GM19397 (cell line): Measurements from ENCODE around the gene DENND6B.
A peak's percentile ranks its signal among the peaks of the same experiment; 100 is the strongest.
"Not testable (repeated sequence)": the region's sequence is repeated elsewhere in the genome, so short reads cannot be mapped to it uniquely, and the experiment has no call there.

Experiments
- ATAC-seq: cut with Tn5 transposase; IDR thresholded peaks from one replicate; pipeline ENCODE4 v1.9.1; 2021; ENCODE audit warnings: mild to moderate bottlenecking, moderate library complexity; ENCODE audit not compliant: unreplicated experiment

DENND6B gene

DNA sequence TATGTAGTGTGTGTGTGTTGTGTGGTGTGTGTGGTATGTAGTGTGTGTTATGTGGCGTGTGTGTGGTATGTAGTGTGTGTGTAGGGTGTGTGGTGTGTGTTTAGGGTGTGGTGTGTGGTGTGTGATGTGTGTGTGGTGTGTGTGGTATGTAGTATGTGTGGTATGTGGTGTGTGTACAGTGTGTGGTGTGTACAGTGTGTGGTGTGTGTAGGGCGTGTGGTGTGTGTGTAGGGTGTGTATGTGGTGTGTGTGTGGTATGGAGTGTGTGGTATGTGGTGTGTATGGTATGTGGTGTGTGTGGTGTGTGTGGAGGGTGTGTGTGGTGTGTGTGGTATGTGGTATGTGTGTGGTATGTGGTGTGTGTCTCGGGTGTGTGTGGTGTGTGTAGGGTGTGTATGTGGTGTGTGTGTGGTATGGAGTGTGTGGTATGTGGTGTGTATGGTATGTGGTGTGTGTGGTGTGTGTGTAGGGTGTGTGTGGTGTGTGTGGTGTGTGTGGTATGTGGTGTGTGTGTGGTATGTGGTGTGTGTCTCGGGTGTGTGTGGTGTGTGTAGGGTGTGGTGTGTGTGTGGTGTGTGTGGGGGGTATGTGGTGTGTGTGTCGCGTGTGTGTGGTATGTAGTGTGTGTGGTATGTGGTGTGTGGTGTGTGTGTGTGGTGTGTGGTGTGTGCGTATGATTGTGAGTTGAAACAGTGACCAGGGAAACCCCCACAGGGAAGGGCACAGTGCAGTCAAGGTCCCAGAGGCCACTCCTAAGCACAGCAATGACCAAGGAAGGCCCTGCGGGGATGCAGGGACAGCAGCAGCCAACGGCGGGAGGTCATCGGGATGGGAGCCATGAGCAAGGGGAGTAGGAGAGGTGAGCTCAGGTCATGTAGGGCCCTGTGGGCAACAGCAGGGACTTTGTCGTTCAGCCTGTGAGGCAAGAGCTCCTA, 13.4 kb upstream of the DENND6B start:
- ATAC-seq, result no peak

DNA sequence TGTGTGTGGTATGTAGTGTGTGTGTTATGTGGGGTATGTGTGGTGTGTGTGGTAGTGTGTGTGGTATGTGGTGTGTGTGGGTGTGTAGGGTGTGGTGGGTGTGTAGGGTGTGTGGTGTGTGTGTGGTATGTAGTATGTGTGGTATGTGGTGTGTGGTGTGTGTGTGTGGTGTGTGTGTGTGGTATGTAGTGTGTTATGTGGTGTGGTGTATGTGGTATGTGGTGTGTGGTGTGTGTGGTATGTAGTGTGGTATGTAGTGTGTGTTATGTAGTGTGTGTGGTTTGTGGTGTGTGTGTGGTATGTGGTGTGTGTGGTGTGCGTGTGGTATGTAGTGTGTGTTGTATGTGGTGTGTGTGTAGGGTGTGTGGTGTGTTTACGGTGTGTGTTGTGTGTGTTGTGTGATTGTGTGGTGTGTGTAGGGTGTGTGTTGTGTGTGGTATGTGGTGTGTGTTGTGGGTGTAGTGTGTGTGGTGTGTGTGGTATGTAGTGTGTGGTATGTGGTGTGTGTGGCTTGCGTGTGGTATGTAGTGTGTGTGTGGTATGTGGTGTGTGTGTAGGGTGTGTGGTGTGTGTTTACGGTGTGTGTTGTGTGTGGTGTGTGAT, 12.1 kb upstream of the DENND6B start:
- ATAC-seq, result no peak

DNA sequence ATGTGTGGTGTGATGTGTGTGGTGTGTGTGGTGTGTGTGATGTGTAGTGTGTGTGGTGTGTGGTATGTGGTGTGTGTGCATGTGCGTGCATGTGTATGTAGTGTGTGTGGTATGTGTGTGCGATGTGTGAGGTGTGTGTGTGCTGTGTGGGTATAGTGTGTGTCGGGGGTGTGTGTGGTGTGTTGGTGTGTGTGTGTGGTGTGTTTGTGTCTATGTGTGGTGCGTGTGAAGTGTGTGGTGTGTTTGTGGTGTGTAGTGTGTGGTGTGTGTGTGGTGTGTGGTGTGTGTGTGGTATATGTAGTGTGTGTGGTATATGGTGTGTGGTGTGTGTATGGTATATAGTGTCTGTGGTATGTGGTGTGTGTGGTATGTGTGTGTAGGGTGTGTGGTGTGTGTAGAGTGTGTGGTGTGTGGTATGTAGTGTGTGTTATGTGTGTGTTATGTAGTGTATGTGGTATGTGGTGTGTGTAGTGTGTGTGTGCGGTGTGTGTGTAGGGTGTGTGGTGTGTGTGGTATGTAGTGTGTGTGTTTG, 11.3 kb upstream of the DENND6B start:
- ATAC-seq, result no peak

DNA sequence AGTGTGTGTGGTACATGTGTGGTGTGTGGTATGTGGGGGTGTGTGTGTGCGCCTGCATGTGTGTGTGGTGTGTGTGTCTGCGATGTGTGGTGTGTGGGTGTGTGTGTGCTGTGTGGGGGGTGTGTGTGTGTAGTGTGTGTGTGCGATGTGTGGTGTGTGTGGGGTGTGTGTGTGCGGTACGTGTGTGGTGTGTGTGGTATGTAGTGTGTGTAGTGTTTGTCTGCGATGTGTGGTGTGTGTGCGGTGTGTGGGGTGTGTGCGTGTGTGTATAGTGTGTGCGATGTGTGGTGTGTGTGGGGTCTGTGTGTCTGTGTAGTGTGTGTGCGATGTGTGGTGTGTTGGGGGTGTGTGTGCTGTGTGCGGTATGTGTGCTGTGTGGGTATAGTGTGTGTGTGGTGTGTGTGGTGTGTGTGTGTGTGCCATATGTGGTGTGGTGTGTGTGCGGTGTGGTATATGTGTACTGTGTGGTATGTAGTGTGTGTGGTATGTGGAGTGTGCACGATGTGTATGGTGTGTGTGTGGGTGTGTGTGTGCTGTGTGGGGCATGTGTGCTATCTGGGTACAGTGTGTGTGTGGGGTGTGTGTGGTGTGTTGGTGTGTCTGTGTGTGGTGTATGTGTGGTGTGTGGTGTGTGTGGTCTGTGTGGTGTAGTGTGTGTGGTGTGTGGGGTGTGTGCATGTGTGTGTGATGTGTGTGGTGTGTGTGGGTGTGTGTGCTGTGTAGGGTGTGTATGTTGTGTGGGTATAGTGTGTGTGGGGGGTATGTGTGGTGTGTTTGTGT, 10.6 kb upstream of the DENND6B start:
- ATAC-seq, result no peak

DNA sequence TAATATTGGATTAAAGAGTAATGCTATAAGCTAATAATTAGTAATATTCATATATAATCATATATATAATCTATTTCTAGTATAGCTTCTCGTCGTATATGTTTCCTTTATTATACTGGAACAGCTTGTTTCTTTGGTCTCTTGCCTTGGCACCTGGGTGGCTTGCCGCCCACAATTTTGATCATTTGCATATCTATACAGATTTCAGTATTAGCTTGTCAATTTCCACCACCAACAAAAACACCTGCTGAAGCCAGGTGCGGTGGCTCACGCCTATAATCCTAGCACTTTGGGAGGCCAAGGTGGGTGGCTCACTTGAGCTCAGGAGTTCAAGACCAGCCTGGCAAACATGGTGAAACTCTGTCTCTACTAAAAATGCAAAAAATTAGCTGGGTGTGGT, 7.6 kb upstream of the DENND6B start:
- ATAC-seq, result not testable (repeated sequence)

DNA sequence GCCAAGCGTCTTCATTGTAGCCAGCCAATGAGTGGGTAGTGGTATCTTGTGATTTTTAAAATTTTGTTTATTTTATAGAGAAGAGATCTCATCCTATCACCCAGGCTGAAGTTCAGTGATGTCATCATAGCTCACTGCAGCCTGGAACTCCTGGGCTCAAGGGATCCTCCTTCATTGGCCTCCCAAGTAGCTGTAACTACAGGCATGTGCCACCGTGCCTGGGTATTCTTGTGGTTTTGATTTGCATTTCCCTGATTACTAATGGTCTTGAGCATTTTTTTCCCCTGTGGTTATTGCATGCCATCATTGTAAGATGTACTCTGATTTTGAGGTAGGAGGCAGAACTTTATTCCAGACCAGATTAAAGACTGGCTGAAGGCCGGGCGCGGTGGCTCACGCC, 2.4 kb upstream of the DENND6B start:
- no peak for ATAC-seq

DNA sequence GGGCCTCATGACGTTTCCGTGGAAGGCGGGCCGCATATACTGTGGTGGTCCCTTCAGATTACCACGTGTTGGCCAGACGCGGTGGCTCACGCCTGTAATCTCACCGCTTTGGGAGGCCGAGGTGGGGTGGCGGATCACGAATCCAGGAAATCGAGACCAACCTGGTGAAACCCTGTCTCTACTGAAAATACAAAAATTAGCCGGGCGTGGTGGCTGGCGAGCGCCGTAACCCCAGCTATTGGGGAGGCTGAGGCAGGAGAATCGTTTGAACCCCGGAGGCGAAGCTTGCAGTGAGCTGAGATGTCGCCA, 853 bp upstream of the DENND6B start:
- ATAC-seq, result no peak

DNA sequence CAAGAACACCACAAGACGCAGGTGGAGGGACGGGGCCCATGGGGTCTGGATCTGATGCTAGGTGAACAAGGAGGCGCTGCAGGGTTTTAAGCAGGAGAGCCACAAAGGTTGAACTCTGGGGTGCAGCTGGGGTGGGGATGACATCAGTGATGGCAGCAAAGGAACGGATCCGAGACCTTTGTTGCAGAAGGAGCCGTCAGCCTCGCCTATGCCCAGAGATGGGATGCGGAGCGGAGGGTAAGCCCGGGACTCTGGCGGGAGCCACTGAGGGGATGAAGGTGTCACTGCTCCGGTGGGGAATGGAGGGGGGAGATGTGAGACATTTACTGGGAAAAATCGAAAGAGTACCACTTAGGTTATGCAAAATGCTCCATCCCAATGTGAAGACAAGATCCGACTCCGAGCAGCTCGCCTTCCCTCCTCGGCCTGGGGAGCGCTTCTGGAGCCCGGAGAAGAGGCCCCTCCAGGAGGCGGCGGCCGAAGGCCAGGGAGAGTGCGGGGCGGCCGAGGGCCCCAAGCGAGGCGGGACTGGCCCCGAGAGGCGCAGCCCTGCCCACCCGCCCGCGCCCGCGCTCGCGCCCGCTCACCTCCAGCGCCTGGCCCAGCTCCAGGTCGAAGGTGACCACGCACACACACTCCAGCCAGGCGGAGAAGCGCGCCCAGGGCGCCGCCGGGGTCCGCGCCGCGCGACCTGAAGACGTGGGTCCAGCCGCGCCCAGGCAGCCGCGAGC, 422 bp downstream of the DENND6B start:
- peak; percentile 9 for ATAC-seq

DNA sequence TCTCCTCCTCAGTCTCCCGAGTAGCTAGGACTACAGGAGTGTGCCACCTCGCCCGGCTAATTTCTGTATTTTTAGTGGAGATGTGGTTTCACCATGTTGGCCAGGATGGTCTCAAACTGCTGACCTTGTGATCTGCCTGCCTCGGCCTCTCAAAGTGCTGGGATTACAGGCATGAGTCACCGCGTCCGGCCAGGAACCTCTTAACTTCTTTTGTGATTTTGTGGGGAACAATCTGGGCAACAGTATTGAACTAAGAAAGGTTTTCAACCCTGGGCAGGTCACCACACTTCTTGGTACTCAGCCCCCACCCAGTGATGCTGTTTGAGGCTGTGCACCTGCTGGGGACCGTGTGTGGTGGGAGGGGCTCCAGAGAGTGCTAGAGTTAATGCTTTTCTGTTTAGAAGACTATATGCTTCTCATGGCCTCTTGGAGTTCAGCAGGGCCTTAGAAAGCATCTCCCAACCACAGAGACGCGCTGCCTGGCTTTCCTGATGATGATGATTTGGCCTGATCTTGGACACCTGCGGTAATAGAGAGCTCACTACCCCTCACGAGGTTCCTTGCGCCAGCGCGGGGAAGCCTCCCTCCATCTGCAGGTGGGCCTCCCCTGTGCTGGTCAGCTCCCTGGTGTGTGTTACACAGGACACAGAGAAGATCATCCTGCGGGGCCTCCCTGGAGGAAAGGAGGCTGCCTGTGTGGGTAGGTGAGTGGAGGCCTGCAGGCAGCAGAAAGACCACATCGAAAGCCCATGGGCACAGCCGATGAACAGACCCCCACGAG, 1.2 kb downstream of the DENND6B start:
- ATAC-seq, result no peak

DNA sequence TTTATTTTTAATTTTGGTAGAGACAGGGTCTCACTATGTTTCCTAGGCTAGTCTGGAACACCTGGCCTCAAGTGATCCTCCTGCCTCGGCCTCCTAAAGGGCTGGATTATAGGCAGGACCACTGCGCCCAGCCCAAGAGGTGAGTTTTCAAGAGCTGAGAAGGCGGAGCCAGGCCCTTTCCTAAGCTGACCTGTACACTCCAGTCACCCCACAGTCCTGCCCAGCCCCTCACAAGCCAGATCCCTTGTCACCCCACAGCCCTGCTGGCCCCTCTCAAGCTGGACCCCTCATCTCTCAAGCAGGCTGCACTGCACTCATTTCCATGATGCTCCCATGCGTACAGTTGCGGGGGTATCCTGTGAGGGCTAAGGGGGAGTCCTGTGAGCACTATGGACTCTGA, 2.9 kb downstream of the DENND6B start:
- no peak for ATAC-seq

DNA sequence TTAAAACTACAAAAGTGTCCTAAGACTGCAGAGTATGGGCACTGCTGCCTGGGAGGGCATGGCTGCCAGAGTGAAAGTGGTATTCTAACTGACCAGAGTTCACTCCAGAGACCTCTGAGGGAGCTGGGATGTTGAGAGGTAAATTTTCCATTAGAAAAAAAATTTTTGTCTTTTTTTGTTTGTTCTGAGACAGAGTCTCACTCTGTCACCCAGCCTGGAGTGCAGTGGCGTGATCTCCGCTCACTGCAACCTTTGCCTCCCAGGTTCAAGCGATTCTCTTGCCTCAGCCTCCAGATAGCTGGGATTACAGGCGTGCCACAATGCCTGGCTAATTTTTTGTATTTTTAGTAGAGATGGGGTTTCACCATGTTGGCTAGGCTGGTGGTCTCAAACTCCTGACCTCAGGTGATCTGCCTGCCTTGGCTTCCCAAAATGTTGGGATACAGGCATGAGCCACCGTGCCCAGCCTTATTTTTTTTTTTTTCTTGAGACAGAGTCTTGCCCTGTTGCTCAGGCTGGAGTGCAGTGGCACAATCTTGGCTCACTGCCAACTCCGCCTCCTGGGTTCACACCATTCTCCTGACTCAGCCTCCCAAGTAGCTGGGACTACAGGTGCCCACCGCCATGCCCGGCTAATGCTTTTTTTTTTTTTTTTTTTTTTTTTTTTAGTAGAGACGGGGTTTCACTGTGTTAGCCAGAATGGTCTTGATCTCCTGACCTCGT, 4.3 kb downstream of the DENND6B start:
- ATAC-seq, result not testable (repeated sequence)

DNA sequence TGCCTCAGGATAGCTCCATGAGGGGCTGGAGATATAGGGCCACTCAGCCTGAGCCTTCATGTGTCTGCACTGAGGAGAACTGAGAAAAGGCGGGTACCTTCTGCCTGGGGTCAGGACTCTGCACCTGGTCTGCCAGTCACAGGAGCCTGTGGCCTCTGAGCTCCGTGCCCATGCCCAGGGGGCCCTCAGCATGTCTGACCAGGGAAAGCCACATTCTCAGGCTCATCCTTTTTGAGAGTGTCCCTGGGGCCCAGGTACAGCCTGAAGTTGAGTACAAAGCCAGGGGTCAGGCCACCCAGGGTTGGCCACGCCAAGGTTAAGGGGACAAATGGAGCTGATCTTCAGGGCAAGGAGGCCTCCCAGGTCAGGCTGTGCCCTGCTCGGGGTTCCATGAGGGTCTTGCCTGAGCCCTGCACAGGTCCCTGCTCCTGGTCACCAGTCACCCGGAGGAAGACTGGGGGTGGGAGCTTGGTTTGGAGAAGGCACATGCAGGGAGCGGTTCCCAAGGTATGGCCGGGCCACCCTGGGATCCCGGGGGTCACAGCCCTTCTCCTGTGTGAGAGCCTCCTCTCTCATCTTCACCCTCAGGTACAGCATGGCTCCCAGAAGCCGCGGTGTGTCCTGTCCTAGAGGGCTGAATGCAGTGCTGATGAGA, 6.0 kb downstream of the DENND6B start:
- no peak for ATAC-seq

DNA sequence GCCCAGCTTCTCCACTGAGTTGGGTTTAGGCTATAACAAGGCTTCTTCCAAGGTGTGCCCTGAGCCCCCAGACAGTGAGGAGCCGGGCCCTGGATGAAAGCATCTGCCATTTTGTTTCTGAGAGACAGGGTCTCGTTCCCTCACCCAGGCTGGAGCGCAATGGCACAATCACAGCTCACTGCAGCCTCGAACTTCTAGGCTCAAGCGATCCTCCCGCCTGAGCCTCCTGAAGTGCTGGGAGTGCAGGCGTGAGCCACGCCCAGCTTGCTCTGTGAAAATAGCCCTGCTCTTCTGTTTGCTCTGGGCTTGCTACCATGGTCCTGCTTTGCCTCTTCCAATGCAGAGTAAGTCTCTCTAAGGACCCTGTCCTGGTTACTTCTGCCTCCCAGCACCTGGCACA, 6.7 kb downstream of the DENND6B start:
- ATAC-seq, result no peak

DNA sequence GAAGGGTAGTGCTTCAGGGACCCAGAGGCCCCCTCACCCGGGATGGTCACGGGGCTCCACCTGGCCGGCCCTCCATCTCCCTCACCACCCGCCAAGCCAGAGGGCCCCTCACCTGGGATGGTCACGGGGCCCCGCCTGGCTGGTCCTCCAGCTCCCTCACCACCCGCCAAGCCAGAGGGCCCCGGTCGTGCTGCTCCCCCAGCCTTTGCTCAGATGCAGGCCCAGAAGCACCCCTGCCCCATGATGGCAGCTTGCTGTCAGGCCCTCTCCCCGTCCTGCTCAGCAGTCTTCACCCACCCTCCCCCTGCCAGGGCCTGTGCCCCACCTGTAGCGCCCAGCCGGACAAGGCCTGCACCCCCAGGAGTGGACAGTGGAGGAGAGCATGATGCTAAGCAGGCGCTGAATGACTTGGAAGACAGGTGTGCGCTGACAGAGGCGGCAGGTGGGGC, 7.3 kb downstream of the DENND6B start:
- ATAC-seq, result no peak

DNA sequence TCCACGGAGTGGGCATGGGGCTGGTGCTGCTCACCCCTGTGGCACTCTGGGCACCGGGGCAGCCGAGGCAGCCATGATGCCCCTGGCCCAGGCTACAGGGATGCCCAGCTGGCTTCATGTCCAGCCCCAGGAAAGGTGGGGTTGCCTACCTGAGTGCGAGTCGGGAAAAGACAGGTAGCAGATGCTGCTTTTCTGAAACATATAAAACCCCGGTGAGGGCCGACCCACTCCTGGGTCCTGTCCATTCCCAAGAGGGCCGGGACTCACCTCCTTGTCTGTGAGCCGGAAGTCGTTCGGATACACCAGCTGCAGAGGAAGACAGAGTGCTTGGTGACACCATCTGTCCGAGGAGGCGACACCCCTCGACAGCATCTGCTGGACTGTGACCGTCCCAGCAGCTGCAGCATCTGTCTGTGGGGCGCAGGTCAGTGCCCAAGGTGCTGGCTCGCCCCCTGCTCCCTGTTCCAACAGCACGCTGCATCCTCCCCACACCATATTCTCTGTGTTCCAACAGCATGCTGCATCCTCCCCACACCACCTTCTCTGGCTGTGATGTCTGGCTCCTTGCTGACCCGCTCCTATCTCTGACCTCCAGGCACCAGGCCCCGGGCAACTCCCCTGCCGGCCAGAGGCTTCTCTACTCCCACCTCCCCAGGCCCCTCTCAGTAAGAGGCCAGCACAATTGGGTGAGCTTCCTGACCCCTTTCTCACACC, 8.0 kb downstream of the DENND6B start:
- no peak for ATAC-seq

DNA sequence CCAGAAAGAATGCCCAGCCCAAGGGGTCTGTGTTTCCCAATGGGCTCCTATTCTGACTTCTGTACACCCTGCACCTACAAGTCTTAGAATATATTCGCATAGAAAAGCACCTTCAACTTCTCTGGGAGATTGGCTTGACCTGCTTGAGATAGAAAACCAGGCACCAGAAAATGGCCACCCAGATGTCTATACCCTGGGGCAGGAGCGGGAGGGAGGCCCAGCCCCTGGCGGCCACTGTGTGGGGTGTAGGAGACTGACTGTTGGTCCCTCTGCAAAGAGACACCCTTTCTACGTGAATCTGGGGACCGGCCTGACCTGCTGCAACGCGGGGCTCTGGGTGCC, 8.5 kb downstream of the DENND6B start:
- ATAC-seq, result no peak

DNA sequence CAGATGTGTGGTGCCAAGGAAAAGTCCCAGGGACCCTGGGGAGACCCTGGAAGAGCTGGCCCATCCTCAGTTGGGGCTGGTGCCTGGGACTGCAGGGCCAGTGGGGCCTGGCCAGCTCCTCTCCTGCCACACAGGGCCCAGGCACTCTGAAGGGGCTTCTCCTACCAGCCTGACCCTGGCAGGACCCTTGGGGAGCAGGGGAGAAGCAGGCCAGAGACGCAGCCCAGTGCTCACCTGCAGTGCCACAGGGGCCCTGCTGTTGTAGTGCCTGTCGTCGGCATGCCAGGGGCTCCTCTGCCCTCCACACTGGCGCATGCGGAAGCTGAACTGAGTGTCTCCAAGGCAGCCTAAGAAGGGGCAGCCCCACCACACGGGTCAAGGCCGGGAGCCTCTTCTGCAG, 9.1 kb downstream of the DENND6B start:
- ATAC-seq, result no peak

DNA sequence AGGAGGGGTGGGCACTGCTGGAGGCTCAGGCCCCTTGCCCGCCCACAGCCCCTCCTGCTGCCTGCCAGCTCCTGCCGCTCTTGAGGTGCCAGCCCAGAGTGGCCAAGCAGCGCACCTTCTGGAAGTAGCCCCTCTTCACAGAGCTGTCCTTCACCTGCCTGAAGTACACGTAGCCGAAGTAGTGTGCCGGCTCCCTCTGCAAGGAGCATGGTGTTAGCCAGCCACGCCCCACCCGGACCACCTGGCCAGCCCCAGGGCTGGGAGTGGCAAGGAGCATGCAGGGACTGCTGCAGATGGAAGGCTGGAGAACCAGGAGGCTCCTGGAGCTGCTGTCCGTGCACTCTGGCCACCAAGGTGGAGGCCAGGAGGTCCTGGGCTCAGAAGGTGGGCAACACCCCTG, 9.6 kb downstream of the DENND6B start:
- no peak for ATAC-seq
